K562 (cell line): ENCODE results near the gene RAB3GAP2. TPM values are rescaled to one million over a fixed set of nuclear protein-coding genes. Genes with fewer than 3 reads are reported as not detected.

Experiments used
- ATF1 ChIP-seq, 2 experiments: fragments of 450-650 bp in 1 of 2; IDR thresholded peaks; 2 replicates each; pipeline ENCODE4 v1.6.1; 2016; ENCODE audit warnings: missing compliant biosample characterization in 1 of 2, missing genetic modification characterization in 1 of 2
- ELK3 ChIP-seq: fragments of 450-650 bp; formaldehyde crosslinking; IDR thresholded peaks from 2 replicates; pipeline ENCODE4 v1.4.0; 2020; ENCODE audit warnings: mild to moderate bottlenecking
- NFYB ChIP-seq: IDR thresholded peaks from 2 replicates; pipeline ENCODE4 v1.6.1; 2011; ENCODE audit warnings: mild to moderate bottlenecking, moderate library complexity; ENCODE audit not compliant: insufficient read length; ENCODE audit errors: extremely low read depth
- NR4A1 ChIP-seq, 2 experiments: fragments of 250-450 bp in 1 of 2; fragments of 450-650 bp in 1 of 2; sonication (Bioruptor Pico) in 1 of 2; IDR thresholded peaks; 2 replicates each; pipeline versions ENCODE4 v1.4.0 to v1.6.1; 2016 to 2020; ENCODE audit warnings: mild to moderate bottlenecking in 2 of 2, missing compliant biosample characterization in 1 of 2, missing genetic modification characterization in 1 of 2, moderate library complexity in 1 of 2
- SRSF7 ChIP-seq: fragments of 200-400 bp; formaldehyde crosslinking; optimal IDR thresholded peaks from 2 replicates; pipeline ENCODE3; 2017; ENCODE audit warnings: mild to moderate bottlenecking, low read depth, low read length
- TCF3 ChIP-seq: sonication (generic); formaldehyde crosslinking; IDR thresholded peaks from 2 replicates; pipeline ENCODE4 v1.4.0; 2020; ENCODE audit warnings: mild to moderate bottlenecking, missing genetic modification reagents
- TFAM ChIP-seq: fragments of 250-450 bp; sonication (Bioruptor Pico); conservative IDR thresholded peaks from 2 replicates; pipeline ENCODE4 v1.5.0; 2021; ENCODE audit warnings: mild to moderate bottlenecking, moderate library complexity
- ZBTB12 ChIP-seq: fragments of 250-450 bp; sonication (Bioruptor Pico); IDR thresholded peaks from 2 replicates; pipeline ENCODE4 v1.4.0; 2020
- ZKSCAN8 ChIP-seq: fragments of 200-800 bp; sonication (Bioruptor generic); IDR thresholded peaks from 2 replicates; pipeline ENCODE4 v1.6.1; 2016; ENCODE audit warnings: missing genetic modification characterization, missing compliant biosample characterization
- ZNF224 ChIP-seq: sonication (generic); formaldehyde crosslinking; IDR thresholded peaks from 2 replicates; pipeline ENCODE4 v1.8.0; 2022; ENCODE audit warnings: mild to moderate bottlenecking, missing genetic modification reagents
- ZNF24 ChIP-seq: fragments of 450-650 bp; IDR thresholded peaks from 2 replicates; pipeline ENCODE4 v1.6.1; 2016
- ZNF324 ChIP-seq: fragments of 250-450 bp; sonication (Bioruptor Pico); IDR thresholded peaks from 2 replicates; pipeline ENCODE4 v1.4.0; 2020; ENCODE audit warnings: mild to moderate bottlenecking
- ZNF445 ChIP-seq: fragments of 250-450 bp; sonication (Bioruptor Pico); IDR thresholded peaks from 2 replicates; pipeline ENCODE4 v1.4.0; 2020; ENCODE audit warnings: low read depth, mild to moderate bottlenecking, moderate library complexity
- ZNF507 ChIP-seq: conservative IDR thresholded peaks from 2 replicates; pipeline ENCODE4 v1.6.1; 2017; ENCODE audit warnings: missing genetic modification characterization, missing compliant biosample characterization
- ZNF778 ChIP-seq: fragments of 450-650 bp; formaldehyde crosslinking; IDR thresholded peaks from 2 replicates; pipeline ENCODE4 v1.4.0; 2020; ENCODE audit warnings: mild to moderate bottlenecking, moderate library complexity
- polyA plus RNA-seq, 8 experiments: library from polyadenylated mRNA; depleted of rRNA in 4 of 8; stranded (reverse) in 5 of 8; unstranded in 3 of 8; fragments of >200 nt; fragmentation: Nextera tagmentation in 2 of 8; fragmentation: Illumina TruSeq in 1 of 8; extraction: Ambion mirVana in 2 of 8; extraction: Trizol in 1 of 8; gene quantifications; 2 replicates each; pipeline versions ENCODE4 v1.2.1 to v1.2.3, GENCODE V29; 2011 to 2014; ENCODE audit warnings: inconsistent platforms in 1 of 8, missing spikeins in 1 of 8
- total RNA-seq, 7 experiments: library from RNA; depleted of rRNA in 6 of 7; stranded (reverse); fragments of >200 nt in 6 of 7; fragmentation: Illumina TruSeq in 2 of 7; extraction: Trizol in 2 of 7; gene quantifications; 2 replicates each; pipeline versions ENCODE4 v1.2.1 to v1.2.3, GENCODE V29; 2011 to 2021; ENCODE audit warnings: low replicate concordance in 1 of 7
- TF ChIP-seq, protein P1 (sequence below): sonication (generic); IDR thresholded peaks from 2 replicates; pipeline ENCODE4 v1.6.1; 2016
- TF ChIP-seq, protein P2 (sequence below): sonication (generic); formaldehyde crosslinking; IDR thresholded peaks from 2 replicates; pipeline ENCODE4 v1.8.1; 2023; ENCODE audit warnings: mild to moderate bottlenecking, missing genetic modification reagents
- TF ChIP-seq, protein P3 (sequence below): sonication (generic); formaldehyde crosslinking; IDR thresholded peaks from 2 replicates; pipeline ENCODE4 v1.8.1; 2023; ENCODE audit warnings: missing genetic modification reagents, mild to moderate bottlenecking, borderline replicate concordance

The RAB3GAP2 gene
- total and polyA plus RNA-seq, 9 of the 15 experiments (the other 6 are each of a cell fraction or from before 2014, with no cell fraction given) = 14.1 to 69.1 (median 32.2) TPM

GRCh38 chr1:220300442-220301121, 28.3 kb upstream of the RAB3GAP2 start (continued):
- no peak for TF ChIP-seq ELK3 (CRISPR knock-in tag)
- TF ChIP-seq ZNF224 (CRISPR knock-in tag) = no peak
- TF ChIP-seq TCF3 (CRISPR knock-in tag) = peak; percentile 79
- peak; percentile 7; the same call in 1 of the 2 replicates for TF ChIP-seq ZNF24
- TF ChIP-seq NR4A1 (CRISPR knock-in tag; IDR thresholded peaks at IDR 0.05) = no peak
- TF ChIP-seq NR4A1 (tag; IDR thresholded peaks at IDR 0.05) = no peak
- TF ChIP-seq, protein P1, sequence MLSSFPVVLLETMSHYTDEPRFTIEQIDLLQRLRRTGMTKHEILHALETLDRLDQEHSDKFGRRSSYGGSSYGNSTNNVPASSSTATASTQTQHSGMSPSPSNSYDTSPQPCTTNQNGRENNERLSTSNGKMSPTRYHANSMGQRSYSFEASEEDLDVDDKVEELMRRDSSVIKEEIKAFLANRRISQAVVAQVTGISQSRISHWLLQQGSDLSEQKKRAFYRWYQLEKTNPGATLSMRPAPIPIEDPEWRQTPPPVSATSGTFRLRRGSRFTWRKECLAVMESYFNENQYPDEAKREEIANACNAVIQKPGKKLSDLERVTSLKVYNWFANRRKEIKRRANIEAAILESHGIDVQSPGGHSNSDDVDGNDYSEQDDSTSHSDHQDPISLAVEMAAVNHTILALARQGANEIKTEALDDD = no peak
- no peak for TF ChIP-seq TFAM (CRISPR knock-in tag)
- TF ChIP-seq NFYB = no peak
- TF ChIP-seq ZNF778 (CRISPR knock-in tag) = no peak
- TF ChIP-seq, protein P2, sequence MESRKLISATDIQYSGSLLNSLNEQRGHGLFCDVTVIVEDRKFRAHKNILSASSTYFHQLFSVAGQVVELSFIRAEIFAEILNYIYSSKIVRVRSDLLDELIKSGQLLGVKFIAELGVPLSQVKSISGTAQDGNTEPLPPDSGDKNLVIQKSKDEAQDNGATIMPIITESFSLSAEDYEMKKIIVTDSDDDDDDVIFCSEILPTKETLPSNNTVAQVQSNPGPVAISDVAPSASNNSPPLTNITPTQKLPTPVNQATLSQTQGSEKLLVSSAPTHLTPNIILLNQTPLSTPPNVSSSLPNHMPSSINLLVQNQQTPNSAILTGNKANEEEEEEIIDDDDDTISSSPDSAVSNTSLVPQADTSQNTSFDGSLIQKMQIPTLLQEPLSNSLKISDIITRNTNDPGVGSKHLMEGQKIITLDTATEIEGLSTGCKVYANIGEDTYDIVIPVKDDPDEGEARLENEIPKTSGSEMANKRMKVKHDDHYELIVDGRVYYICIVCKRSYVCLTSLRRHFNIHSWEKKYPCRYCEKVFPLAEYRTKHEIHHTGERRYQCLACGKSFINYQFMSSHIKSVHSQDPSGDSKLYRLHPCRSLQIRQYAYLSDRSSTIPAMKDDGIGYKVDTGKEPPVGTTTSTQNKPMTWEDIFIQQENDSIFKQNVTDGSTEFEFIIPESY (CRISPR knock-in tag) = no peak
- no peak for TF ChIP-seq ZNF445 (CRISPR knock-in tag)
- no peak for TF ChIP-seq ZNF324 (CRISPR knock-in tag)
- TF ChIP-seq ZKSCAN8 = no peak
- TF ChIP-seq SRSF7 = no peak
- 0 out of 2 replicates have a peak, but pooled peaks have one; percentile 33 for TF ChIP-seq ZBTB12 (CRISPR knock-in tag)
- no peak for TF ChIP-seq ZNF507 (tag)
- TF ChIP-seq, protein P3, sequence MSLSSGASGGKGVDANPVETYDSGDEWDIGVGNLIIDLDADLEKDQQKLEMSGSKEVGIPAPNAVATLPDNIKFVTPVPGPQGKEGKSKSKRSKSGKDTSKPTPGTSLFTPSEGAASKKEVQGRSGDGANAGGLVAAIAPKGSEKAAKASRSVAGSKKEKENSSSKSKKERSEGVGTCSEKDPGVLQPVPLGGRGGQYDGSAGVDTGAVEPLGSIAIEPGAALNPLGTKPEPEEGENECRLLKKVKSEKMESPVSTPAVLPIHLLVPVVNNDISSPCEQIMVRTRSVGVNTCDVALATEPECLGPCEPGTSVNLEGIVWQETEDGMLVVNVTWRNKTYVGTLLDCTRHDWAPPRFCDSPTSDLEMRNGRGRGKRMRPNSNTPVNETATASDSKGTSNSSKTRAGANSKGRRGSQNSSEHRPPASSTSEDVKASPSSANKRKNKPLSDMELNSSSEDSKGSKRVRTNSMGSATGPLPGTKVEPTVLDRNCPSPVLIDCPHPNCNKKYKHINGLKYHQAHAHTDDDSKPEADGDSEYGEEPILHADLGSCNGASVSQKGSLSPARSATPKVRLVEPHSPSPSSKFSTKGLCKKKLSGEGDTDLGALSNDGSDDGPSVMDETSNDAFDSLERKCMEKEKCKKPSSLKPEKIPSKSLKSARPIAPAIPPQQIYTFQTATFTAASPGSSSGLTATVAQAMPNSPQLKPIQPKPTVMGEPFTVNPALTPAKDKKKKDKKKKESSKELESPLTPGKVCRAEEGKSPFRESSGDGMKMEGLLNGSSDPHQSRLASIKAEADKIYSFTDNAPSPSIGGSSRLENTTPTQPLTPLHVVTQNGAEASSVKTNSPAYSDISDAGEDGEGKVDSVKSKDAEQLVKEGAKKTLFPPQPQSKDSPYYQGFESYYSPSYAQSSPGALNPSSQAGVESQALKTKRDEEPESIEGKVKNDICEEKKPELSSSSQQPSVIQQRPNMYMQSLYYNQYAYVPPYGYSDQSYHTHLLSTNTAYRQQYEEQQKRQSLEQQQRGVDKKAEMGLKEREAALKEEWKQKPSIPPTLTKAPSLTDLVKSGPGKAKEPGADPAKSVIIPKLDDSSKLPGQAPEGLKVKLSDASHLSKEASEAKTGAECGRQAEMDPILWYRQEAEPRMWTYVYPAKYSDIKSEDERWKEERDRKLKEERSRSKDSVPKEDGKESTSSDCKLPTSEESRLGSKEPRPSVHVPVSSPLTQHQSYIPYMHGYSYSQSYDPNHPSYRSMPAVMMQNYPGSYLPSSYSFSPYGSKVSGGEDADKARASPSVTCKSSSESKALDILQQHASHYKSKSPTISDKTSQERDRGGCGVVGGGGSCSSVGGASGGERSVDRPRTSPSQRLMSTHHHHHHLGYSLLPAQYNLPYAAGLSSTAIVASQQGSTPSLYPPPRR (CRISPR knock-in tag) = no peak
- TF ChIP-seq ATF1 (CRISPR knock-in tag; IDR thresholded peaks at IDR 0.05) = no peak
- peak; percentile 91 for TF ChIP-seq ATF1 (tag; IDR thresholded peaks at IDR 0.05)
